Endothelial cell of umbilical vein (primary cell): ENCODE measurements around the gene MRGPRG.

Experiments
- EZH2 ChIP-seq: IDR thresholded peaks from 2 replicates; pipeline ENCODE4 v1.6.1; 2012; ENCODE audit warnings: borderline replicate concordance, low read depth, mild to moderate bottlenecking, moderate library complexity, low read length, inconsistent platforms; ENCODE audit not compliant: severe bottlenecking
- POLR2A ChIP-seq: IDR thresholded peaks from 2 replicates; pipeline ENCODE4 v1.6.1; 2012; ENCODE audit warnings: low read depth, mild to moderate bottlenecking, control low read depth, low read length
- POLR2AphosphoS5 ChIP-seq: IDR thresholded peaks from 2 replicates; pipeline ENCODE4 v1.6.1; 2012; ENCODE audit warnings: low read depth, mild to moderate bottlenecking, control low read depth, low read length, moderate library complexity; ENCODE audit not compliant: insufficient read depth
- TF ChIP-seq, protein P1 (sequence below), 2 donors: IDR thresholded peaks; 1 replicate in 1 of 2; 2 replicates in 1 of 2; pipeline ENCODE4 v1.5.1; 2011; ENCODE audit warnings: low read length in 2 of 2, mild to moderate bottlenecking in 2 of 2, moderate library complexity in 2 of 2, control low read depth in 1 of 2, inconsistent platforms in 1 of 2, low read depth in 1 of 2; ENCODE audit not compliant: insufficient read depth in 1 of 2; ENCODE audit errors: extremely low read depth in 1 of 2

DNA sequence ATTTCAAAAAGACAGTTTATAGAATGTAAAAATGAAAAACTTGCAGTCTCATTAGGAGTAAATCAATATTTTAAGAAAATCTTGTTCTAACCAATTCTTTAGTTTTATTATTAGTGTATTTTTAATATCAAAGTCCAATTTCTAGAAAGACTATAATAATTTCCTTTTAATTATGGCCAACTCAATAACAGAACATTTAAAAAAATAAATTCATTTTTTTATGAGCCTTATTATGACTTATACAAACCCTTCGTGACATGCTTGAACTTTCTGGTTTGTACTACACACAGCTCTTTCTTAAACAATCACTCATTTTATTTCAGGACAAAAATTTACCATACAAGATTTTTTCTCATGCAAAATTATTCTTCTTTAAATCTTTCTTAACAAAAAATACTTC lies 25.3 kb upstream of the MRGPRG start:
- TF ChIP-seq, protein P1, sequence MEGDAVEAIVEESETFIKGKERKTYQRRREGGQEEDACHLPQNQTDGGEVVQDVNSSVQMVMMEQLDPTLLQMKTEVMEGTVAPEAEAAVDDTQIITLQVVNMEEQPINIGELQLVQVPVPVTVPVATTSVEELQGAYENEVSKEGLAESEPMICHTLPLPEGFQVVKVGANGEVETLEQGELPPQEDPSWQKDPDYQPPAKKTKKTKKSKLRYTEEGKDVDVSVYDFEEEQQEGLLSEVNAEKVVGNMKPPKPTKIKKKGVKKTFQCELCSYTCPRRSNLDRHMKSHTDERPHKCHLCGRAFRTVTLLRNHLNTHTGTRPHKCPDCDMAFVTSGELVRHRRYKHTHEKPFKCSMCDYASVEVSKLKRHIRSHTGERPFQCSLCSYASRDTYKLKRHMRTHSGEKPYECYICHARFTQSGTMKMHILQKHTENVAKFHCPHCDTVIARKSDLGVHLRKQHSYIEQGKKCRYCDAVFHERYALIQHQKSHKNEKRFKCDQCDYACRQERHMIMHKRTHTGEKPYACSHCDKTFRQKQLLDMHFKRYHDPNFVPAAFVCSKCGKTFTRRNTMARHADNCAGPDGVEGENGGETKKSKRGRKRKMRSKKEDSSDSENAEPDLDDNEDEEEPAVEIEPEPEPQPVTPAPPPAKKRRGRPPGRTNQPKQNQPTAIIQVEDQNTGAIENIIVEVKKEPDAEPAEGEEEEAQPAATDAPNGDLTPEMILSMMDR (IDR thresholded peaks at IDR 0.05; ENCODE audit: extremely low read depth in 1 of 2, insufficient read depth in 1 of 2, low read depth in 1 of 2, low read length in 2 of 2), result no peak
- TF ChIP-seq POLR2A (no peak), EZH2 (no peak), POLR2AphosphoS5 (no peak)
